MM.1S (cell line): ENCODE data around the gene OLFML2B.

Experiments
- EZH2 ChIP-seq: fragments of 300-600 bp; sonication (generic); optimal IDR thresholded peaks from 2 replicates; pipeline ENCODE3; 2017; ENCODE audit warnings: low read depth, mild to moderate bottlenecking, antibody characterized with exemption, low read length, mixed read lengths
- TF ChIP-seq, protein P1 (sequence below): fragments of 300-600 bp; sonication (generic); IDR thresholded peaks from 2 replicates; pipeline ENCODE4 v1.5.1; 2016; ENCODE audit warnings: antibody characterized with exemption, low read length, mixed read lengths

GRCh38 chr1:162065016-162065415 is 41.3 kb upstream of the OLFML2B start:
- TF ChIP-seq, protein P1, sequence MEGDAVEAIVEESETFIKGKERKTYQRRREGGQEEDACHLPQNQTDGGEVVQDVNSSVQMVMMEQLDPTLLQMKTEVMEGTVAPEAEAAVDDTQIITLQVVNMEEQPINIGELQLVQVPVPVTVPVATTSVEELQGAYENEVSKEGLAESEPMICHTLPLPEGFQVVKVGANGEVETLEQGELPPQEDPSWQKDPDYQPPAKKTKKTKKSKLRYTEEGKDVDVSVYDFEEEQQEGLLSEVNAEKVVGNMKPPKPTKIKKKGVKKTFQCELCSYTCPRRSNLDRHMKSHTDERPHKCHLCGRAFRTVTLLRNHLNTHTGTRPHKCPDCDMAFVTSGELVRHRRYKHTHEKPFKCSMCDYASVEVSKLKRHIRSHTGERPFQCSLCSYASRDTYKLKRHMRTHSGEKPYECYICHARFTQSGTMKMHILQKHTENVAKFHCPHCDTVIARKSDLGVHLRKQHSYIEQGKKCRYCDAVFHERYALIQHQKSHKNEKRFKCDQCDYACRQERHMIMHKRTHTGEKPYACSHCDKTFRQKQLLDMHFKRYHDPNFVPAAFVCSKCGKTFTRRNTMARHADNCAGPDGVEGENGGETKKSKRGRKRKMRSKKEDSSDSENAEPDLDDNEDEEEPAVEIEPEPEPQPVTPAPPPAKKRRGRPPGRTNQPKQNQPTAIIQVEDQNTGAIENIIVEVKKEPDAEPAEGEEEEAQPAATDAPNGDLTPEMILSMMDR: no peak
- no peak for TF ChIP-seq EZH2
